HG02798 (cell line): Measurements from ENCODE around the gene MIER2.
A peak's percentile ranks its signal among the peaks of the same experiment; 100 is the strongest.
"Not testable (repeated sequence)": the region's sequence is repeated elsewhere in the genome, so short reads cannot be mapped to it uniquely, and the experiment has no call there.

Source experiments
- ATAC-seq: cut with Tn5 transposase; IDR thresholded peaks from one replicate; pipeline ENCODE4 v1.9.1; 2021; ENCODE audit warnings: mild to moderate bottlenecking; ENCODE audit not compliant: unreplicated experiment, poor library complexity

Gene MIER2

GRCh38 chr19:366205-366783, 21.7 kb upstream of the MIER2 start:
- no peak for ATAC-seq

DNA sequence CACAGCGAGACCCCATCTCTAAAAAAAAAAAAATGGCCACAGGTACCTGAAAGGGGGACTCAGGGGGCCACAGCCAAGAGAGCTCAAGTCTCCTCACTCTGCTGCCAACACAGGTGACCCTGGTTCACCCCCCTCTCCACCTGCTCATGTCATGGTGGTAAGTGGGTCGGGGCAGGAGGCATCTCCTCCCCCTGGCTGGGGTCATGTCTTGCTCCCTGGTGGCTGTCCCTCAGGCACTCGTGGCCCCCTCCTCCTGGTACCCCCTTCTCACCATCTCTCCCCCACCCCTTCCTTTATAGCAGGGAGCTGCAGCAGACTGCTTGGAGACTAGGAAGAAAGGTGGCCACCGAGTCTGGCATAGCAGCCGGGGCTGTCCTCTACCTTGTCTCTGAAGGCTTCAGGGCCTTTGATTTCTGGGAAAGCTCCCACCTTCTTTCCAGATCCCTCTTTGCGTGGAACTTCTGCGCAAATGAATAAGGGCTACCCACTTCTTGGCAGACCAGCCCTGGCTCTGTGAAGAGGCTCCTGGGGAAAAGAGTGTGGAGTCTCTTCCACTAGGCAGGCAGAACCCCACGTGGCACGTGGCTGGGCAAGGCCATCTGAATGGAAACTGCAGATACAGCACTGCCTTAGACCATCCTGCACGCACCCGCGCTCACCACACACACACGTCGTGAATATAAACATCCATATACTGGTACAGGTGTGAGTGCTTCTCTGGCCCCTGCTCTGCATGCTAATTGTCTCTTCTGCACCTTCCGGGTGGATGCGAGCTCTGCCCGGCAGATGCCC, 20.1 kb upstream of the MIER2 start:
- ATAC-seq = no peak

DNA sequence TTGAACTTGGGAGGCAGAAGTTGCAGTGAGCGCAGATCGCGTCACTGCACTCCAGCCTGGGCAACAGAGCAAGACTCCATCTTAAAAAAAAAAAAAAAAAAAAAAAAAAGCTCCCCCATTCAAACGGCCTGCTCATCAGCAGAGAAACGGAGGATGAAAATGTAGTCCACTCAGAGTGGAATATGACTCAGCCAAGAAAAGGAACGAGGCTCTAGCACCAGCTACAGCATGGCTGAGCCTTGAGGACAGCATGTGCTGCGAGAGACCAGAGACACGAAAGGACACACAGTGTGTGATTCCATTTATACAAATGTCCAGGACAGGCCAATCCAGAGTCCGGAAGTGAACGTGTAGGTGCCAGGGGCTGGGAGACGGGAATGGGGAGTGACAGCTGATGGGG, 18.1 kb upstream of the MIER2 start:
- ATAC-seq = no peak

DNA sequence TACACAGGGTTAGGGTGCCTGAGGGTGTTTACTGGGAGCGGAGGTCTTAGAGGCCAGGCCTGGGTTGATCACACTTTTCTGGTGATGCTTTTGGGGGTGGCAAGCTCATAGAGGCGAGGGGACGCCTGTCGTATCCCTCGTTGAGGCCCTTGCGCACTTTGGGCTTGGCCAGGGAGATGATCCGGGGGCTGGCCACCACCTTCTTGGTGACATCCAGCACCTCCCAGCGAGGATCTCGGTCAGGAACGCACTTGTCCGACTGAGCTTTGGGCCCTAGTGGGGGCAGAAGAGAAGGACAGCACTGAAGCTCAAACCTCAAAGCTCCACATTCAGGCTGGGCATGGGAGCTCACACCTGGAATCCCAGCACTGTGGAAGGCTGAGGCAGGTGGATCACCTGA, 17.6 kb upstream of the MIER2 start:
- ATAC-seq = no peak

GRCh38 chr19:359653-359925, 15.0 kb upstream of the MIER2 start:
- no peak for ATAC-seq

- not testable (repeated sequence) for ATAC-seq
Observed at GRCh38 chr19:355536-355935, 10.9 kb upstream of the MIER2 start.

GRCh38 chr19:355134-355533, 10.5 kb upstream of the MIER2 start:
- ATAC-seq = no peak

DNA sequence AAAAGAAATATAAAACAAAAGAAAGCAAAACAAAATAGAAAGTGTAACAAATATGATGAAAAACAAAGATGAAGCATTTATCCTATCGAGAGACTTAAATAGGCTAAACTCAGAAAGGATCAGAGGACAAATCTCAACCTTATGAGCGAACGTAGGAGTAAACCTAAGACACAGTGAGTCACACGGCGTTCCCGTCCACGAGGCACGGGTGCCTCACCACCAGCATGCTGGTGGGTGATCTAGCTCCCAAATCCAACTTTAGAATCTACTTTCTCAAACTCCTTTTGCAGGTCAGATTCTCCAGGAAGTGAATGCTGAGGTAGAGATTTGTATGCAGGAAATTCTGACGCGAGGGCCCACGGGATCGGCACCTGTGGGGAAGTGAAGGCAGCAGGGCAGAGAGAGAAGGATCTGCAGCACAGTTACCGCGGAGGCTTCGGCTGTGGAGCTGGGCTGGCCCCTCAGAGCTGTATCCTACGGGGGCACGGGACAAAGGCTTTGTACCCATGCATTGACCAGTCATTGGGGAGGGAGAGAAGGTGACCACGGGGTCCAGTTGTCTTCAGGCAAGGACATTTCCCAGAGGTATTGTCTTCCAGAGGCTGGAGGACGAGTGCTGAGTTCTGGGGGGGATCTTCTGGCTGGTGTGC, 7.5 kb upstream of the MIER2 start:
- no peak for ATAC-seq

DNA sequence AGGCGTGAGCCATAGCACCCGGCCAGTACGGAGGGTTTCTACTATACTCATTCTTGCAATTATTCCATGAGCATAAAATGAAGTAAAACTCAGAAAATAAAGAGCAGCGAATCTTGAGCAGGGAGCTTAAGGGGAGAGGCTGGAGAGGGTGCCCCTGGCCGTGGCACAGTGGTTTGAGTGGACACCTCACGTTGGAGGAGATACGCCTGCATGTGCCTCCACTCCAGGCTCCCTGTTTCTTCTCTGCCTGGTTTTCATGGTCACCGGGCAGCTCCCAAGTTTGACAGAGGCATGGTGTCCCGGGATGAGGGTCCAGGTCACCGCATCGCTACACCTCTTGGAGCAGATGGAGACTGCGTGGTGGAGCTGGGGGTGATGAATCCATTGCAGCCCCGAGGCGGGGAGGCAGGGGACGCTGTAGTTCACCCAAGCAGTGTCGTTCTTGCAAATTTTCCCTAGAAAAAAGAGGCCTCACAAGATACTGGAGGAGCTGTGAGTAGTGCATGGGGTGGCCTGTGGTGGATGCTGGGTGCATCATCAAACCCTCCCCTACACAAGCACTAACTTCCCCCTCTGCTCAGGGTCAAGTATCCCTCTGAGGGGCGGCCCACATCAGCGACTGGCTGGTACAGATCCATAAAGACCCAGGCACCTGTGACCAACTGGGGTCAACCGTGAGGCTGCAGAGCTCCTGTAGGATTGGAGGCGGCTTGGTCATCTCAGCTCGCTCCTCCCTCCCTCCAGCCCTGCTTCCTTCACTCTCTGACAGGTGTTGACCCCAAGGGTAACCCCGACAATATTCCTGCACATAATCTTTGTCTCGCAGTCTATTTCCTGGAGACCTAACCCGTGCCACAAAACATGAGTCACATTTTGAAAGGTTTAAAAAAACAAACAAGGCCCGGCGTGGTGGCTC, 3.6 kb upstream of the MIER2 start:
- no peak for ATAC-seq

DNA sequence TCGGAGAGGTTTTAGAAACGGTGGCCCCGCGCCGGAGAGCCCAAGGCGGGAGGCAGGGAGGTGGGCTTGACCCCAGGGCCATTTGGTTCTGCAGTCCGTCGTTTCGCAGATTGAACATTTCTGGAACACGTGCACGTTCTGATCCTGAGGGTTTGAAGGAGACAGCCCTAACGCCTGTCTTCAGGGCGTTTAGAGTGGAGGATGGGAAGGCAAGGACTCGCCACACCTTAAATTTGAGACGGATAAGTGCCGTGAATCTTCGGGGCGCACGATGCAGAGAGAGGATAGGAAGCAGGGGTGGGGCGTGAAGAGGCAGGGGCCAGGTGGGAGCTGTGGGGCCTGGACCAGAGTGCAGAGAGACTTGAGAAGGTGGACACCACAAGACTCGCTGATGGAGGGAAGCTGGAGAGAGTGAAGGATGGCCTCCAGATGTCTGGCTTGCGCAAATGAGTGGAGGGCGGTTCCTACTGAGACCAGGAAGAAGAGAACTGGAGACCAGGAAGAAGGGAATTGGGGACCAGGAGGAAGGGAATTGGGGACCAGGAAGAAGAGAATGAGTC, 804 bp upstream of the MIER2 start:
- no peak for ATAC-seq

GRCh38 chr19:343941-344624, 513 bp downstream of the MIER2 start:
- ATAC-seq = peak; percentile 47

GRCh38 chr19:343451-343931, 1.1 kb downstream of the MIER2 start:
- ATAC-seq = no peak

DNA sequence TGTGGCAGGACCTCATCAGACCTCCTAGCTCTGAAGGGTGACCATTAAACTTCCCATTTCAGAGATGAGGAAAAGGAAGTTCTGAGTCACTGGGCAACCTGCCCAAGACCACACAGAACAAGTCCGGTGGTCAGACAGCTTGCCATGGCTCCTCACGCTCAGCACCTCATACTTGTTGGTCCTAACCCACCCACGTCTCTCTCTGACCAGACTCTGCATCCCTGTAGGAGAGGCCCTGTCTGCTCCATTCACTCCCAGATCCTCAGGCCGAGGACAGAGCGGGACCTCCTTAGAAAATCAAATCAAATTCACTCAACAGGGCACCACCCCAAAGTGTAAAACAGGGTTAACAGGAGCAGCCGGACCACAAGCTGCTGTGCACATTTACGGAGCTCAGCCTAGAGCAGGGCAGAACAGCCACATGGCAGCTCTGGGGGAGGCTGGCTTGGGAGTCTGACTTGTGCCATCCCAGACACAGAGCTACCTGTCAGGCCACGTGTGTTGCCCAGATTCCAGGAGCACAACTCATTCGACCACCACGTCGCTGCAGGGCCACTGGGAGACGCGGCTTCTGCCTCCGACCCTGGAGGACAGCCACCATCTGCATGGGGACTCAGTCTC, 1.7 kb downstream of the MIER2 start:
- no peak for ATAC-seq

DNA sequence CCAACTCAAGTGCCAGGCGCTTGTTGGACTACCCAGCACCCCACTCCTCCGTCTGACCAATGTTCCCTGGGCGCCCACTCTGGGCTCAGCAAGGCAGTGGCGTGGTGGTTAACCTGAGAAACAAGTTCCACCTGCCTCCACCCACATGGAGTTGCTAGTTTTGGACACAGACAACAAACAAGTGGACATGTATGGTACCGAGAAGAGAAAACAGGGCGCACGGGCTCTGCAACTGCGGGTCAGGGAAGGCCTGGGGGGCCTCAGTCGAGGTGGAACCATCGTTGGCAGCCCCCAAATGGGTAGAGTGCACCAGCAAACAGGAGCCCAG, 2.5 kb downstream of the MIER2 start:
- ATAC-seq = no peak

DNA sequence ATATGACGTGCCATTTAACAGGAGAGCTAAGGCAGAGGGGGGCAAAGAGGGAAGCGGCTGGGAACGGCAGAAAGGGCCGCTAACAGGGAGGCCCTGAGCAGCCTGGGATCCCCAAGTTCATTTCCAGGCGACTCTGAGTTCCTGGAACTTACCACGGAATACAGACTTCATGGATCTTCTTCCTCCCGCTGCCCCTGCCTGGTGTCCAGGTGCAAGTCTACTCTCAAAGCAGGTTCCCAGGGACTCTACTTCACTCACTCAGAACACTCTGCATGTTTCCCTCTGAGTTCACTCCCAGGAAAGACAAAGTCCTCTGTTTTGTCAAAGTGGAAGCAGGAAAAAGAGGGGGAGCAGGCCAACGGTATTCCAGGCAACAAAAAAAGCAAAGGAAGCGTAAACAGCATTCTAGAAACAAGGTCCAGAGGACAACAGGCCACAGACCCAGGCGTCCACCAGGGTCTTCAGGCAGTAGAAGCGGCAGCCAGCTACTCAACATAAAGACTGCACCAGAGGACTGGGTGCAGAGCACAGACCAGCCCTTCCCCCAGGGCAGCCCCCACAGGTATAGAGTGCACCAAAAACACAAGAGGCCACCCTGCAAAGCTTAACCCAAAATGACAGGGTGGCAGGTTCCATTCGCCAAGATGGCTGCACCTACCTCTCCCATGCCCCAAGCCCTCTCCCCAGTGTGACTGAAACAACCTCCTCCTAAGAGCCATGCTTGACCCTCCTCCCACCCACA, 3.0 kb downstream of the MIER2 start:
- ATAC-seq = no peak

GRCh38 chr19:340620-341385, 3.8 kb downstream of the MIER2 start:
- no peak for ATAC-seq

DNA sequence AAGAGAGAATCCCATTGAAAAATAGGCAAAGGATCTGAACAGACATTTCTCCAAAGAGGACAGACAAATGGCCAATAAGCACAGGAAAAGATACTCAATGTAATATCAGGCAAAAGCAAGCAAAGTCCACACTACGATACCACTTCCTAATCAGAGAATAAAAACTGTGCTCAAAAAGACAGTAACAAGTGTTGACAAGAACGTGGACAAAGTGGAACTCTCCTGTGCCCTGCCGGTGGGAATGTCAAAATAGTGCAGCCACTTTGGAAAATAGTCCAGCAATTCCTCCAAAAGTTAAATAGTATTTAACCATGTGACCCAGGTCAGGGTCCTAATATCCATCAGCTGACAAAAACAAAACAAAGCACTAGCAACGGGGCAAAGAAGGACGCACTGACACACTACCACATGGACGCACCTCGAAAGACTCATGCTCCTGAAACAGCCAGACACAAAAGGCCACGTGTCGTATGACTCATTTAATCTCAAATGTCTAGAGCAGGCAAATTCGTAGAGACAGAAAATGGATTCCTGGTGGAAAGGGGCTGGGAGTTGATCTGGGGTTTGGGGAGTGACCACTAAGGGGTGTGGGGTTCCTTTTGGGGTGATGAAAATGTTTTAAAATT, 5.2 kb downstream of the MIER2 start:
- no peak for ATAC-seq

- no peak for ATAC-seq
Observed at GRCh38 chr19:338421-338820, 6.2 kb downstream of the MIER2 start.
